Panc1 (cell line): ENCODE data around the gene MEIS2. TPM values are rescaled to one million over a fixed set of nuclear protein-coding genes. Genes with fewer than 3 reads are reported as not detected.

ENCODE experiments used
- ATAC-seq: fragments of 200-7000 bp; cut with Tn5 transposase; 2 replicates; pipeline ENCODE4 v1.9.1; 2020; ENCODE audit warnings: mild to moderate bottlenecking, moderate library complexity
- BruUV-seq: library from RNA; stranded (reverse); fragments of 400-500 nt; replicated peaks from 2 replicates; lab custom pipeline; 2021; lab: Mats Ljungman, UMichigan
- CTCF ChIA-PET: fragments of 300-600 bp; sonication (Branson Sonifier 250); formaldehyde crosslinking; loops from one replicate; lab custom pipeline; 2022; ENCODE audit warnings: antibody characterized with exemption; lab: Charles Lee
- POLR2A ChIA-PET: fragments of 300-600 bp; sonication (Branson Sonifier 250); formaldehyde crosslinking; loops from one replicate; lab custom pipeline; 2022; ENCODE audit warnings: antibody characterized with exemption; lab: Charles Lee
- DNase-seq: peaks from one replicate; pipeline ENCODE4 v3.0.0-alpha.2; 2010; ENCODE audit warnings: low read depth, low spot score
- H3K27ac ChIP-seq: 2 replicates; pipeline ENCODE4 v1.5.1; 2011; ENCODE audit warnings: mild to moderate bottlenecking, low read length, inconsistent platforms
- H3K27me3 ChIP-seq: fragments of 200-500 bp; sonication (Bioruptor generic); 2 replicates; pipeline ENCODE4 v1.6.0; 2014; ENCODE audit warnings: low read length, inconsistent platforms; ENCODE audit not compliant: control insufficient read depth, insufficient read depth
- H3K36me3 ChIP-seq: fragments of 200-500 bp; sonication (Bioruptor generic); 2 replicates; pipeline ENCODE4 v1.5.1; 2014; ENCODE audit warnings: inconsistent platforms, mild to moderate bottlenecking, low read length, moderate library complexity; ENCODE audit not compliant: control insufficient read depth, insufficient read depth
- H3K4me1 ChIP-seq: 2 replicates; pipeline ENCODE4 v1.5.1; 2011; ENCODE audit warnings: inconsistent platforms, mild to moderate bottlenecking, low read length, moderate library complexity; ENCODE audit not compliant: control insufficient read depth, insufficient read depth
- H3K4me3 ChIP-seq, 2 experiments: 2 replicates each; pipeline ENCODE4 v1.5.1; 2011 to 2012; ENCODE audit warnings: low read depth in 2 of 2, low read length in 2 of 2, mild to moderate bottlenecking in 2 of 2, inconsistent platforms in 1 of 2, moderate library complexity in 1 of 2
- H3K9me3 ChIP-seq: fragments of 200-500 bp; sonication (Bioruptor generic); 2 replicates; pipeline ENCODE4 v1.5.1; 2014; ENCODE audit warnings: low read depth, mild to moderate bottlenecking, inconsistent platforms, low read length, moderate library complexity; ENCODE audit not compliant: control insufficient read depth, insufficient read depth
- POLR2AphosphoS5 ChIP-seq: IDR thresholded peaks from 2 replicates; pipeline ENCODE4 v1.6.1; 2012; ENCODE audit warnings: mild to moderate bottlenecking, low read depth, low read length, moderate library complexity
- SIN3A ChIP-seq: IDR thresholded peaks from 2 replicates; pipeline ENCODE4 v1.6.1; 2012; ENCODE audit warnings: low read depth, mild to moderate bottlenecking, low read length, moderate library complexity, borderline replicate concordance; ENCODE audit not compliant: insufficient read depth
- TCF7L2 ChIP-seq: IDR thresholded peaks from 2 replicates; pipeline ENCODE4 v1.6.1; 2011; ENCODE audit warnings: mild to moderate bottlenecking, low read depth, low read length, inconsistent platforms
- in situ Hi-C: cut with HindIII; loops from 2 replicates; pipeline ENCODE4 v1.10.0; 2016; ENCODE audit warnings: low sequenced_read_pairs, low pct_unique_long_range_greater_than_20kb
- intact Hi-C: fragments of 100-400 bp; cut with micrococcal nuclease; formaldehyde crosslinking; loops from one replicate; pipeline ENCODE4 v1.10.0; 2022; ENCODE audit not compliant: unreplicated experiment
- total RNA-seq: library from RNA; stranded (reverse); gene quantifications from one replicate; pipeline ENCODE4 v1.2.1, GENCODE V29; 2021; ENCODE audit not compliant: unreplicated experiment
- TF ChIP-seq, protein P1 (sequence below), 2 experiments: IDR thresholded peaks; 2 replicates each; pipeline ENCODE4 v1.6.1; 2011 to 2012; ENCODE audit warnings: low read depth in 2 of 2, control low read depth in 1 of 2, low read length in 1 of 2, mild to moderate bottlenecking in 1 of 2, moderate library complexity in 1 of 2; ENCODE audit not compliant: insufficient read depth in 1 of 2
- TF ChIP-seq, protein P2 (sequence below): fragments of 450-650 bp; IDR thresholded peaks from 2 replicates; pipeline ENCODE4 v1.5.1; 2017; ENCODE audit warnings: mild to moderate bottlenecking

The MEIS2 gene
- total RNA-seq, 1 experiment from 2014 or later = 9.3 TPM

DNA sequence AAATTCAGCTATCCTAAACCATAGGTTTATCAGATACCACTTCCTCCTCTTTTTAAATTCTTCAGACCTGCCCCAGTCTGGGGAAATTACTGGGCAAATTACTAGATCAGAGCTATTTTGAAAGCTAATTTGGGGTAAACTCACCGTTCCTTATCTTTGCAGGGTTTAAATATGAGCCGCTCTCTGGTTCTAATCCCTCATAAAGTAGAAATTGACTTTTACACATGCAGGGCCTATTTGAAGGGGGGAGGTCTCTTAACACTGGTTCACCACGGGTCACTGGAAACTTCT lies 11.0 kb upstream of the MEIS2 start:
- H3K4me3 ChIP-seq = no peak overlapping the region; a peak in 1 of 4 replicates
- BruUV-seq = no TSS peak
- DNase-seq (no peak), ATAC-seq (no peak)
- in situ Hi-C loops = loop anchor here (25.0 kb wide), 1 partner anchor 199 kb away; no protein-coding TSS in a partner anchor
- no peak overlapping the region for H3K27ac ChIP-seq
- intact Hi-C loops = no loop called here
- ChIA-PET CTCF (no interaction called here), POLR2A (no interaction called here)
- H3K36me3 ChIP-seq = no peaks in the 10 kb centered on the region
- H3K27me3 ChIP-seq = peaks cover 22% of the 10 kb centered on the region
- peaks cover 12% of the 10 kb centered on the region; the same call in 1 of the 2 replicates for H3K4me1 ChIP-seq
- no peaks in the 10 kb centered on the region for H3K9me3 ChIP-seq
- TF ChIP-seq SIN3A = no peak
- no peak for TF ChIP-seq TCF7L2
- TF ChIP-seq, protein P1, sequence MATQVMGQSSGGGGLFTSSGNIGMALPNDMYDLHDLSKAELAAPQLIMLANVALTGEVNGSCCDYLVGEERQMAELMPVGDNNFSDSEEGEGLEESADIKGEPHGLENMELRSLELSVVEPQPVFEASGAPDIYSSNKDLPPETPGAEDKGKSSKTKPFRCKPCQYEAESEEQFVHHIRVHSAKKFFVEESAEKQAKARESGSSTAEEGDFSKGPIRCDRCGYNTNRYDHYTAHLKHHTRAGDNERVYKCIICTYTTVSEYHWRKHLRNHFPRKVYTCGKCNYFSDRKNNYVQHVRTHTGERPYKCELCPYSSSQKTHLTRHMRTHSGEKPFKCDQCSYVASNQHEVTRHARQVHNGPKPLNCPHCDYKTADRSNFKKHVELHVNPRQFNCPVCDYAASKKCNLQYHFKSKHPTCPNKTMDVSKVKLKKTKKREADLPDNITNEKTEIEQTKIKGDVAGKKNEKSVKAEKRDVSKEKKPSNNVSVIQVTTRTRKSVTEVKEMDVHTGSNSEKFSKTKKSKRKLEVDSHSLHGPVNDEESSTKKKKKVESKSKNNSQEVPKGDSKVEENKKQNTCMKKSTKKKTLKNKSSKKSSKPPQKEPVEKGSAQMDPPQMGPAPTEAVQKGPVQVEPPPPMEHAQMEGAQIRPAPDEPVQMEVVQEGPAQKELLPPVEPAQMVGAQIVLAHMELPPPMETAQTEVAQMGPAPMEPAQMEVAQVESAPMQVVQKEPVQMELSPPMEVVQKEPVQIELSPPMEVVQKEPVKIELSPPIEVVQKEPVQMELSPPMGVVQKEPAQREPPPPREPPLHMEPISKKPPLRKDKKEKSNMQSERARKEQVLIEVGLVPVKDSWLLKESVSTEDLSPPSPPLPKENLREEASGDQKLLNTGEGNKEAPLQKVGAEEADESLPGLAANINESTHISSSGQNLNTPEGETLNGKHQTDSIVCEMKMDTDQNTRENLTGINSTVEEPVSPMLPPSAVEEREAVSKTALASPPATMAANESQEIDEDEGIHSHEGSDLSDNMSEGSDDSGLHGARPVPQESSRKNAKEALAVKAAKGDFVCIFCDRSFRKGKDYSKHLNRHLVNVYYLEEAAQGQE (IDR thresholded peaks at IDR 0.05; ENCODE audit: insufficient read depth in 1 of 2, low read depth in 2 of 2, low read length in 1 of 2) = no peak
- TF ChIP-seq, protein P2, sequence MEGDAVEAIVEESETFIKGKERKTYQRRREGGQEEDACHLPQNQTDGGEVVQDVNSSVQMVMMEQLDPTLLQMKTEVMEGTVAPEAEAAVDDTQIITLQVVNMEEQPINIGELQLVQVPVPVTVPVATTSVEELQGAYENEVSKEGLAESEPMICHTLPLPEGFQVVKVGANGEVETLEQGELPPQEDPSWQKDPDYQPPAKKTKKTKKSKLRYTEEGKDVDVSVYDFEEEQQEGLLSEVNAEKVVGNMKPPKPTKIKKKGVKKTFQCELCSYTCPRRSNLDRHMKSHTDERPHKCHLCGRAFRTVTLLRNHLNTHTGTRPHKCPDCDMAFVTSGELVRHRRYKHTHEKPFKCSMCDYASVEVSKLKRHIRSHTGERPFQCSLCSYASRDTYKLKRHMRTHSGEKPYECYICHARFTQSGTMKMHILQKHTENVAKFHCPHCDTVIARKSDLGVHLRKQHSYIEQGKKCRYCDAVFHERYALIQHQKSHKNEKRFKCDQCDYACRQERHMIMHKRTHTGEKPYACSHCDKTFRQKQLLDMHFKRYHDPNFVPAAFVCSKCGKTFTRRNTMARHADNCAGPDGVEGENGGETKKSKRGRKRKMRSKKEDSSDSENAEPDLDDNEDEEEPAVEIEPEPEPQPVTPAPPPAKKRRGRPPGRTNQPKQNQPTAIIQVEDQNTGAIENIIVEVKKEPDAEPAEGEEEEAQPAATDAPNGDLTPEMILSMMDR = no peak
- no peak for TF ChIP-seq POLR2AphosphoS5

DNA sequence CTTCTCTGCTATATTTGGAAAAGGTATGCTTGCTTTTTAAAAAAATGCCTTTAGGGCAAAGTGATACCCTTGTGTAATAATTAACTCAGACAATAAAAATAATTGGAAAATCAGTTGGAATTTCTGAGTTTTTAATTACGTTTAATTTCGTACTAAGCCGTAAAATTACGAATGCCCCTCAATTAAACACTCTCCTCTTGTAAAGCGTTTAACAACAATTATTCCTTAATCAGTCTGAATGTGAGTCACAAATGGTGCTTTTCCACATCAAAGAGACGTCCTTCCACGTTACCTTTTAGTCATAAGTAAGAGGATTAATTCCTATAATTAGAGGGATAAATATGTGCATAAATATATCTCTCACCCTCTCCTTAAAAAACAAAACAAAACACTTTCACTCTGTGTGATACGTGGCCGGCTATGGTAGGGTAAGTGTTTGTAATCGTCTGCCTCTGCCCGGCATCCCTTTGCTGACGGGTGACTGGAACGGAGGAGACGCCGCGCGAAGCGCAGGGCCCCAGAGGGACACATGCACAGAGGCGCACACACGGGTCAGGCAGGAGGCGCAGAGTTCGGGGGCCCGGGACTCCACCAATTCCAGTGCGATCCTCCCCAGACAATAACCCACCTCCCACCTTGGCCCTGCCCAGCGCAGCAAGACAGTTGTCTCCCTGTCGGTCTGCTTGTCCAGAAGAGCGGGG lies 9.7 kb upstream of the MEIS2 start:
- CTCF ChIA-PET = no interaction called here
- Histone ChIP-seq H3K27ac (no peak overlapping the region), H3K4me1 (peaks cover 13% of the 10 kb centered on the region; the same call in 1 of the 2 replicates), H3K4me3 (peak overlapping the region; percentile 35 to 62), H3K9me3 (no peaks in the 10 kb centered on the region), H3K27me3 (peaks cover 22% of the 10 kb centered on the region), H3K36me3 (no peaks in the 10 kb centered on the region)
- TF ChIP-seq TCF7L2 (peak; percentile 57; the same call in 1 of the 2 replicates), SIN3A (no peak)
- in situ Hi-C loops (loop anchor here (25.0 kb wide), 1 partner anchor 198 kb away; no protein-coding TSS in a partner anchor), intact Hi-C loops (no loop called here)
- DNase-seq (no peak), ATAC-seq (peak; percentile 80)
- BruUV-seq = no TSS peak
- POLR2A ChIA-PET = no interaction called here
